HG02840 (cell line): ENCODE data around the gene C4orf51.
"Not testable (repeated sequence)": the region's sequence is repeated elsewhere in the genome, so short reads cannot be mapped to it uniquely, and the experiment has no call there.

Source experiments
- ATAC-seq: cut with Tn5 transposase; IDR thresholded peaks from one replicate; pipeline ENCODE4 v1.9.1; 2021; ENCODE audit warnings: mild to moderate bottlenecking, moderate library complexity, moderate number of reproducible peaks; ENCODE audit not compliant: unreplicated experiment, low FRiP score

C4orf51 gene

GRCh38 chr4:145679991-145680455 is at the start of gene C4orf51:
Gene C4orf51 (plus strand): TSS chr4:145680146. CDS start chr4:145680204, 58 bp downstream.
- ATAC-seq: no peak

DNA sequence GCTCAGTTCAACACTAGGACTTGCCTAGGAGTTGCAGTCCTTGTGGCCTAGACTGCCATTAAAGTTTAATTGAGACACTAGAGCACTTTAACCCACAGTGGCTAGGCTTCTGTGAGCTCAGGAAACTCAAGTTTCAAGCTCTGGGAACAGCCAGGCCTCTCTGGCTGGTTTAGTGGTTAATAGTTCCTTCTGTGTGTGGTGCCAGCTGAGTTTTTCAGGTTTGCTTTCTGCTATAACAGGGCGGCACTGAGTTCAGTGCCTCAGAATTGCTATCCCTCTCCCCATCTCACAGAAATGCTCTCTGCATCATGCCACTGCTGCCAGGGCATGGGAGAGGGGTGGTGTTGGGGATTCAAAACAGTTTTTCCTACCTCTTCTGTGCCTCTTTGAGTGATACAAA is 44.8 kb upstream of the C4orf51 start:
- ATAC-seq: no peak

DNA sequence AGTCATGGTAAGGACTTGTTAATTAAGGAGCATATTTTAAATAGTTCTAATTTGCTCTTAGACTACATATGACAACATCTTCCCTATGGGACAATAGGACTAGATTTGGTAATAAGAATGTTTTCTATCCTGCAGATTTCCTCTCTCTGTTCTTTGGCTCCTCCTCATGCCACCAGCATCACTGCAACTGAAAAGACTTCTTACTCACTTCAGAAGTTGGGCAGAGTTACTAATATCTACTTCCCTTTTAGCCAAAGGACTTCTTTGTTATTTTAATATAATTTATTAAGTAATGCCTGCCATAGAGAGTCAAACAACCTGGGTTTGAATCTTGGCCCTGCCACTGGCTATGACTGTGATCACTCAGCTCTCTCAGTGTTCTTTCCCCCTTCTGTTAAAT is 44.3 kb upstream of the C4orf51 start:
- no peak for ATAC-seq

- no peak for ATAC-seq
Measured at GRCh38 chr4:145639186-145639698, 40.7 kb upstream of the C4orf51 start.

GRCh38 chr4:145640236-145640635 is 39.7 kb upstream of the C4orf51 start:
- not testable (repeated sequence) for ATAC-seq

DNA sequence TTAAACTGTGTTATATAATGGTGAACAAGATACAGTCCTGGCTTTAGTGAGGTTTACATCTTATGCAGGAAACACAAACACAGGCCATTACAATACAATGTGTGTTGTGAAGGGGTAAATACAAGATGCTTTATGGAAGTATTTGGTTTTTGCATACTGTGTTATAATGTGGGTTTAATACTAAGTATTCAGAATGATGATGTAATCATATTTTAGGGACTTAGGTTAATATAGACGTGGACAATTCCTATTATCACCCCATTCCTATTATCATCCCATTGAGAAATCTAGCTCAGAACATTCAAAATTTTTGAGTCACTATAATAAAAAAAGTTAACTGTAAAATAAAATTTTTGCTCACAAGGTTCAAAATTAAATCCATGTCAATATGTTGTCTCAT is 36.7 kb upstream of the C4orf51 start:
- no peak for ATAC-seq

DNA sequence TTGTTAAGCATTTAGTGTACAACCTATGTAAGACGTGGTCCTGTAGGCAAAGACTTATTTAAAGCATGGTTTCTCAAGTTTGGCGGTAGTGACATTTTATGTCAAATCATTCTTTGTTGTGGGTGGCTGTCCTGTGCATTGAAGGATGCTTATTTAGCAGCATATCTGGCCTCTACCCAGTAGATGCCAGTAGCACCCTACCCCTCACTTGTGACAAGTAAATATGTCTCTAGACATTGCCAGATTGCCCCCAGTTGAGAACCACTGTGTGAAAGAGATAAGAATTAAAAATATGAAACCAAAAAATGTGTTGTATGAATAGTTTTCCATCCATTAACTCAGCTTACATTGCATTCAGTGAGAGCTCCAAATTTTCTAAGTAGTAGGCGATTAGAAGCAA is 35.2 kb upstream of the C4orf51 start:
- no peak for ATAC-seq

- no peak for ATAC-seq
Measured at GRCh38 chr4:145656156-145656555, 23.8 kb upstream of the C4orf51 start.

GRCh38 chr4:145660064-145660463 is 19.9 kb upstream of the C4orf51 start:
- ATAC-seq: no peak

DNA sequence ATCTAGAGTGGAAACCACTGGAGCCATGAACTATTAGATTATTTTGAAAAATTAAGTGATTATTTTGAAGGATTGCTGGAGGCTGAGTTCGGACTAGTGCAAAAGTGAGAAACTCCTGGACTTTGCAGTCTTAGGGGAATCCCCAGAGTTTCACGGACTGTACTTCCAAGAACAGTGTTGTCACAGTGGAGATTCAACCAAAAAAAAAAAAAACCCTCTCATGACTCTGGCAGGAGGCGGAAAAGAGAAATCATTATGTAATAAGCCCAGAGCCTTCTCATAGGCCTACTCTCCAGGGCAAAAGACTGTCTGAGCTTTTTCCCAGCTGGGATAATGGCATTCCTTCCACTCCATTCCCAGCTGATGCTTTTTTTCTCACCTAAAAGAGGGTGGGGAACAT is 16.8 kb upstream of the C4orf51 start:
- no peak for ATAC-seq

DNA sequence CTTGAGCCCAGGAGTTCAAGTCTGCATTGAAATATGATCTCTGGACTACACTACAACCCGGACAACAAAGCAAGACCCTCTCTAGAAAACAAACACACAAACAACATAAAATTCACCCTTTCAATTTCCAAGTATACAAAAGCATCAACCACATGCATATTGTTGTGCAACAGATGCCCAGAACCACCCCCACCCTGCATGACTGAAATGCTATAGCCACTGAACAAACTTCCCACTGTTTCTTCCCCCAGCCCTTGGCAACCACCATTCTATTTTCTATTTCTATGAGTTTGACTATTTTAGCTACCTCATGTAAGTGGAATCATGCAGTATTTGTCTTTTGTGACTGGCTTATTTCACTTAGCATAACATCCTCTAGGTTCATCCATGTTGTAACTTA is 14.2 kb upstream of the C4orf51 start:
- ATAC-seq: no peak

DNA sequence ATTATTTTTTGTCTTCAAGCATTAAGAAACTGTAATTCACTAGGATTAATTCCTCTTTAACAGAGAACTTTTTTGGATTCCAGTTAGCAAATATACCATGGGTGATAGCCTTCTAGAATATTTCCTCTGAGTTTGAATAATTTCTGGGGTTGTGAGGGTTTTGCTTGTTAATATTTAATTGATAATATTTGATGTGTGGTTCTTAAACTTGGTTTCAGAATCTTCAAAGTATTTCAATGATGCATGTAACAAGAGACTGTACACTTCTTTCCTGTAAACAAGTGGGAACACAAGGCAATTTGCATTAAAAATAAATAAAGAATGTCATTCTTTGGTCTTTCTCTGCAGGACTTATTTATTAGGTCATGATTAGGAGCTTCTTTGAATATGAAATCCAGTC is 9.5 kb upstream of the C4orf51 start:
- ATAC-seq: no peak

GRCh38 chr4:145679520-145679919 is 426 bp upstream of the C4orf51 start:
- no peak for ATAC-seq

GRCh38 chr4:145680902-145681301 is 956 bp downstream of the C4orf51 start:
- no peak for ATAC-seq

- no peak for ATAC-seq
Measured at GRCh38 chr4:145681518-145681917, 1.6 kb downstream of the C4orf51 start.

DNA sequence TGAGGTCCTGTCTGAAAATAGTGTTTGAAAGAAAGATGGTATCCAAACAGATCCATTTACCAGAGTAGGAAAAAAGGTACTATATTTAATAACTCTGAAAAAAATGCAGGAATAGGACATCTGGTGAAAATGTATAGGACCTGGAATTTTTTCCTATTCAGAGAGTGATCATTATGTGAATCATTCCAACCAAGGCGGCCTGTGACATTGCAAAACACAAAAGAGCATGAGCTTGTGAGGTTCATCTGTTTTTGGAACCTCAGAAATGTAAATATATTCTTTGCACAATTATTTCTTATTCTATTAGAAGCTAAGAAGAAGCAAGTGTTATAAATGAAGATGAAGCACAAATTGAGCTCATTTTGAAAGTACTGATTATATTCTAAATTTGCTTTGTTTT is 2.0 kb downstream of the C4orf51 start:
- no peak for ATAC-seq

GRCh38 chr4:145686991-145687390 is 7.0 kb downstream of the C4orf51 start:
- no peak for ATAC-seq

DNA sequence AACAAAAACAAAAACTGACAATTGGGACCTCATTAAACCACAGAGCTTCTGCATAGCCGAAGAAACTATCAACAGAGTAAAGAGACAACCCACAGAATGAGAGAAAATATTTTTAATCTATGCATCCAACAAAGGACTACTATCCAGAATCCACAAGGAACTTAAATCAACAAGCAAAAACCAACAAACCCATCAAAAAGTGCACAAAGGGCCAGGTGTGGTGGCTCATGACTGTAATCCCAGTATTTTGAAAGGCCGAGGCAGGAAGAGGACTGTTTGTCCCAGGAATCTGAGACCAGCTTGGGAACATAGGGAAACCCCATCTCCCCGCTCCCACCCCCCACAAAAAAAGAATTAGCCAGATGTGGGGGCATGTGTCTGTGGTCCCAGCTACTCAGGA is 10.7 kb downstream of the C4orf51 start:
- ATAC-seq: no peak

- ATAC-seq: not testable (repeated sequence)
Measured at GRCh38 chr4:145691416-145691815, 11.5 kb downstream of the C4orf51 start.

DNA sequence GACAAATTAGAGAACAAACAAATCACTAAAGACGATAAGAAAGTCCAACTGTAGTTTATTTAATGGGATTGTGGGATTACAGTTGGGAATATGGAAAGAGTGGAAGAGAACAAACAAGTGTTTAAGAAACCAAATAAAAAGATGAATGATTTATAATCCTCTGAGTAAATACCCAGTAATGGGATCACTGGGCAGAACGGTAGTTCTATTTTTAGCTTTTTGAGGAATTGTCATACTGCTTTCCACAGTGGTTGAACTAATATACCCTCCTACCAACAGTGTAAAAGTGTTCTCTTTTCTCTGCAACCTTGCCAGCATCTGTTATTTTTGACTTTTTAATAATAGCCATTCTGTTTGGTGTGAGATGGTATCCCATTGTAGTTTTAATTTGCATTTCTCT is 15.0 kb downstream of the C4orf51 start:
- ATAC-seq: no peak

- no peak for ATAC-seq
Measured at GRCh38 chr4:145697332-145697731, 17.4 kb downstream of the C4orf51 start.

DNA sequence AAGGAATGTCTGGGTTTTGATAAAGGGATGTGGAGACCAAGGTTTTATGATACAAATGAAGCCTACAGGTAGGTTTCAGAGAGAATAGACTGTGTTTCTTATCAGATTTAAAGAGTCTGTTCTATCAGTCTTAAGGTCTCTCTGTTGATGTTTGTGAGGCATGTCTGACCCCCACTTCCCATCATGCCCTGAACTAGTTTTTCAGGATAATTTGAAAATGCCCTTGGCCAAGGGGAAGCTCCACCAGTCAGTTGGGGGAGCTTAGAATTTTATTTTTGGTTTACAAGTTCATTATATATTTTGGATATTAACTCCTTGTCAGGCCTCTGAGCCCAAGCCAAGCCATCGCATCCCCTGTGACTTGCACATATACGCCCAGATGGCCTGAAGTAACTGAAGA is 18.6 kb downstream of the C4orf51 start:
- ATAC-seq: no peak
